Panc1 (cell line): Measurements from ENCODE around the gene MTHFD1L. TPM values are rescaled to one million over a fixed set of nuclear protein-coding genes. Genes with fewer than 3 reads are reported as not detected.

ENCODE experiments used
- ATAC-seq: fragments of 200-7000 bp; cut with Tn5 transposase; 2 replicates; pipeline ENCODE4 v1.9.1; 2020; ENCODE audit warnings: mild to moderate bottlenecking, moderate library complexity
- BruUV-seq: library from RNA; stranded (reverse); fragments of 400-500 nt; replicated peaks from 2 replicates; lab custom pipeline; 2021; lab: Mats Ljungman, UMichigan
- CTCF ChIA-PET: fragments of 300-600 bp; sonication (Branson Sonifier 250); formaldehyde crosslinking; loops from one replicate; lab custom pipeline; 2022; ENCODE audit warnings: antibody characterized with exemption; lab: Charles Lee
- POLR2A ChIA-PET: fragments of 300-600 bp; sonication (Branson Sonifier 250); formaldehyde crosslinking; loops from one replicate; lab custom pipeline; 2022; ENCODE audit warnings: antibody characterized with exemption; lab: Charles Lee
- DNase-seq: peaks from one replicate; pipeline ENCODE4 v3.0.0-alpha.2; 2010; ENCODE audit warnings: low read depth, low spot score
- H3K27ac ChIP-seq: 2 replicates; pipeline ENCODE4 v1.5.1; 2011; ENCODE audit warnings: mild to moderate bottlenecking, low read length, inconsistent platforms
- H3K27me3 ChIP-seq: fragments of 200-500 bp; sonication (Bioruptor generic); 2 replicates; pipeline ENCODE4 v1.6.0; 2014; ENCODE audit warnings: low read length, inconsistent platforms; ENCODE audit not compliant: control insufficient read depth, insufficient read depth
- H3K36me3 ChIP-seq: fragments of 200-500 bp; sonication (Bioruptor generic); 2 replicates; pipeline ENCODE4 v1.5.1; 2014; ENCODE audit warnings: inconsistent platforms, mild to moderate bottlenecking, low read length, moderate library complexity; ENCODE audit not compliant: control insufficient read depth, insufficient read depth
- H3K4me1 ChIP-seq: 2 replicates; pipeline ENCODE4 v1.5.1; 2011; ENCODE audit warnings: inconsistent platforms, mild to moderate bottlenecking, low read length, moderate library complexity; ENCODE audit not compliant: control insufficient read depth, insufficient read depth
- H3K4me3 ChIP-seq, 2 experiments: 2 replicates each; pipeline ENCODE4 v1.5.1; 2011 to 2012; ENCODE audit warnings: low read depth in 2 of 2, low read length in 2 of 2, mild to moderate bottlenecking in 2 of 2, inconsistent platforms in 1 of 2, moderate library complexity in 1 of 2
- H3K9me3 ChIP-seq: fragments of 200-500 bp; sonication (Bioruptor generic); 2 replicates; pipeline ENCODE4 v1.5.1; 2014; ENCODE audit warnings: low read depth, mild to moderate bottlenecking, inconsistent platforms, low read length, moderate library complexity; ENCODE audit not compliant: control insufficient read depth, insufficient read depth
- POLR2AphosphoS5 ChIP-seq: IDR thresholded peaks from 2 replicates; pipeline ENCODE4 v1.6.1; 2012; ENCODE audit warnings: mild to moderate bottlenecking, low read depth, low read length, moderate library complexity
- SIN3A ChIP-seq: IDR thresholded peaks from 2 replicates; pipeline ENCODE4 v1.6.1; 2012; ENCODE audit warnings: low read depth, mild to moderate bottlenecking, low read length, moderate library complexity, borderline replicate concordance; ENCODE audit not compliant: insufficient read depth
- TCF7L2 ChIP-seq: IDR thresholded peaks from 2 replicates; pipeline ENCODE4 v1.6.1; 2011; ENCODE audit warnings: mild to moderate bottlenecking, low read depth, low read length, inconsistent platforms
- in situ Hi-C: cut with HindIII; loops from 2 replicates; pipeline ENCODE4 v1.10.0; 2016; ENCODE audit warnings: low sequenced_read_pairs, low pct_unique_long_range_greater_than_20kb
- intact Hi-C: fragments of 100-400 bp; cut with micrococcal nuclease; formaldehyde crosslinking; loops from one replicate; pipeline ENCODE4 v1.10.0; 2022; ENCODE audit not compliant: unreplicated experiment
- total RNA-seq: library from RNA; stranded (reverse); gene quantifications from one replicate; pipeline ENCODE4 v1.2.1, GENCODE V29; 2021; ENCODE audit not compliant: unreplicated experiment
- TF ChIP-seq, protein P1 (sequence below), 2 experiments: IDR thresholded peaks; 2 replicates each; pipeline ENCODE4 v1.6.1; 2011 to 2012; ENCODE audit warnings: low read depth in 2 of 2, control low read depth in 1 of 2, low read length in 1 of 2, mild to moderate bottlenecking in 1 of 2, moderate library complexity in 1 of 2; ENCODE audit not compliant: insufficient read depth in 1 of 2
- TF ChIP-seq, protein P2 (sequence below): fragments of 450-650 bp; IDR thresholded peaks from 2 replicates; pipeline ENCODE4 v1.5.1; 2017; ENCODE audit warnings: mild to moderate bottlenecking

Gene MTHFD1L
- total RNA-seq, 1 experiment from 2014 or later: 76.2 TPM

DNA sequence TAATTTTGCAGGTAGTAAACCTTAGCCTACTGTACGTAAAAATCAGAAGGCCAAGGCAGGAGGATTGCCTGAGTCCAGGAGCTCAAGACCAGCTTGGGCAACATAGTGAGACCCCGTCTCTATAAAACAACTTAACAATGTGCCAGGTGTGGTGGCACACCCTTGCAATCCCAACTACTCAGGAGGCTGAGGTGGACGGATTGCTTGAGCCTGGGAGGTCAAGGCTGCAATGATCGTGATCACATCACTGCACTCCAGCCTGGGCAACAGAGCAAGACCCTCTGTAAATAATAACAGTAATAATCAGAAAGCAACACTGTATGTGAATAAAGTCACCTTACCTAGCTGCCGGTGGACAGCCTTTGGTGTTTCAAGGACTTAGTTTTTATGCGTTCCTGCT lies 48.9 kb downstream of the MTHFD1L start:
- ChIA-PET CTCF (no interaction called here), POLR2A (no interaction called here)
- Histone ChIP-seq H3K36me3 (peaks cover 7% of the 10 kb centered on the region), H3K4me3 (no peak overlapping the region), H3K27ac (no peak overlapping the region), H3K4me1 (no peaks in the 10 kb centered on the region), H3K27me3 (no peaks in the 10 kb centered on the region), H3K9me3 (no peaks in the 10 kb centered on the region)
- no peak for TF ChIP-seq POLR2AphosphoS5
- TF ChIP-seq, protein P1, sequence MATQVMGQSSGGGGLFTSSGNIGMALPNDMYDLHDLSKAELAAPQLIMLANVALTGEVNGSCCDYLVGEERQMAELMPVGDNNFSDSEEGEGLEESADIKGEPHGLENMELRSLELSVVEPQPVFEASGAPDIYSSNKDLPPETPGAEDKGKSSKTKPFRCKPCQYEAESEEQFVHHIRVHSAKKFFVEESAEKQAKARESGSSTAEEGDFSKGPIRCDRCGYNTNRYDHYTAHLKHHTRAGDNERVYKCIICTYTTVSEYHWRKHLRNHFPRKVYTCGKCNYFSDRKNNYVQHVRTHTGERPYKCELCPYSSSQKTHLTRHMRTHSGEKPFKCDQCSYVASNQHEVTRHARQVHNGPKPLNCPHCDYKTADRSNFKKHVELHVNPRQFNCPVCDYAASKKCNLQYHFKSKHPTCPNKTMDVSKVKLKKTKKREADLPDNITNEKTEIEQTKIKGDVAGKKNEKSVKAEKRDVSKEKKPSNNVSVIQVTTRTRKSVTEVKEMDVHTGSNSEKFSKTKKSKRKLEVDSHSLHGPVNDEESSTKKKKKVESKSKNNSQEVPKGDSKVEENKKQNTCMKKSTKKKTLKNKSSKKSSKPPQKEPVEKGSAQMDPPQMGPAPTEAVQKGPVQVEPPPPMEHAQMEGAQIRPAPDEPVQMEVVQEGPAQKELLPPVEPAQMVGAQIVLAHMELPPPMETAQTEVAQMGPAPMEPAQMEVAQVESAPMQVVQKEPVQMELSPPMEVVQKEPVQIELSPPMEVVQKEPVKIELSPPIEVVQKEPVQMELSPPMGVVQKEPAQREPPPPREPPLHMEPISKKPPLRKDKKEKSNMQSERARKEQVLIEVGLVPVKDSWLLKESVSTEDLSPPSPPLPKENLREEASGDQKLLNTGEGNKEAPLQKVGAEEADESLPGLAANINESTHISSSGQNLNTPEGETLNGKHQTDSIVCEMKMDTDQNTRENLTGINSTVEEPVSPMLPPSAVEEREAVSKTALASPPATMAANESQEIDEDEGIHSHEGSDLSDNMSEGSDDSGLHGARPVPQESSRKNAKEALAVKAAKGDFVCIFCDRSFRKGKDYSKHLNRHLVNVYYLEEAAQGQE (IDR thresholded peaks at IDR 0.05; ENCODE audit: insufficient read depth in 1 of 2, low read depth in 2 of 2, low read length in 1 of 2): no peak
- TF ChIP-seq, protein P2, sequence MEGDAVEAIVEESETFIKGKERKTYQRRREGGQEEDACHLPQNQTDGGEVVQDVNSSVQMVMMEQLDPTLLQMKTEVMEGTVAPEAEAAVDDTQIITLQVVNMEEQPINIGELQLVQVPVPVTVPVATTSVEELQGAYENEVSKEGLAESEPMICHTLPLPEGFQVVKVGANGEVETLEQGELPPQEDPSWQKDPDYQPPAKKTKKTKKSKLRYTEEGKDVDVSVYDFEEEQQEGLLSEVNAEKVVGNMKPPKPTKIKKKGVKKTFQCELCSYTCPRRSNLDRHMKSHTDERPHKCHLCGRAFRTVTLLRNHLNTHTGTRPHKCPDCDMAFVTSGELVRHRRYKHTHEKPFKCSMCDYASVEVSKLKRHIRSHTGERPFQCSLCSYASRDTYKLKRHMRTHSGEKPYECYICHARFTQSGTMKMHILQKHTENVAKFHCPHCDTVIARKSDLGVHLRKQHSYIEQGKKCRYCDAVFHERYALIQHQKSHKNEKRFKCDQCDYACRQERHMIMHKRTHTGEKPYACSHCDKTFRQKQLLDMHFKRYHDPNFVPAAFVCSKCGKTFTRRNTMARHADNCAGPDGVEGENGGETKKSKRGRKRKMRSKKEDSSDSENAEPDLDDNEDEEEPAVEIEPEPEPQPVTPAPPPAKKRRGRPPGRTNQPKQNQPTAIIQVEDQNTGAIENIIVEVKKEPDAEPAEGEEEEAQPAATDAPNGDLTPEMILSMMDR: no peak
- no peak for TF ChIP-seq TCF7L2
- no peak for TF ChIP-seq SIN3A
- intact Hi-C loops: no loop called here
- BruUV-seq: no TSS peak
- in situ Hi-C loops: no loop called here
- no peak for ATAC-seq
- no peak for DNase-seq

DNA sequence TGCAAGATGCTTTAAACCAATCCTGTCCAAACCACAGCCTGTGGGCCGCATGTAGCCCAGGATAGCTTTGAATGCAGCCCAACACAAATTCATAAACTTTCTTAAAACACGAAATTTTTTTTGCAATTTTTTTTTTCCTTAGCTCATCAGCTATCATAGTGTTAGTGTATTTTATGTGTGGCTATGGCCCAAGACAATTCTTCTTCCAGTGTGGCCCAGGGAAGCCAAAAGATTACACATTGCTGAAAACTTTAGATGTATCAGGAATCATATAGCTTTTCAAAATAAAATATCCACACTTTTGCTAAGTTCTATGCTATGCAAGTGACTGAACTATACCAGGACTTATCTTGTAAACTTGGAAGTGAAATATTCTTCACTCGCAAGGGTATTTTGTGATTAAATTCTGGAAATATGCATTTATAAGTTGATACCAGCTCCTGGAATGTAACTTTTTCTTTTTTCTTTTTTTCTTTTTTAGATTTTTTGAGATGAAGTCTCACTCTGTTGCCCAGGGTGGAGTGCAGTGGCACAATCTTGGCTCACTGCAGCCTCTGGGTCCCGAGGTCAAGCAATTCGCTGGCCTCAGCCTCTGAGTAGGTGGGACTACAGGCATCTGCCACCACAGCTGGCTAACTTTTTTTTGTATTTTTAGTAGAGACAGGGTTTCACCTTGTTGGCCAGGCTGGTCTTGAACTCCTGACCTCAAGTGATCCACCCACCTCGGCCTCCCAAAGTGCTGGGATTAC lies 49.8 kb downstream of the MTHFD1L start:
- ATAC-seq (no peak), DNase-seq (no peak)
- no peaks in the 10 kb centered on the region for H3K4me1 ChIP-seq
- BruUV-seq: no TSS peak
- ChIA-PET POLR2A (no interaction called here), CTCF (no interaction called here)
- peaks cover 7% of the 10 kb centered on the region for H3K36me3 ChIP-seq
- no peak overlapping the region for H3K4me3 ChIP-seq
- no peaks in the 10 kb centered on the region for H3K9me3 ChIP-seq
- TF ChIP-seq SIN3A: no peak
- TF ChIP-seq, protein P2: no peak
- TF ChIP-seq, protein P1 (IDR thresholded peaks at IDR 0.05; ENCODE audit: insufficient read depth in 1 of 2, low read depth in 2 of 2, low read length in 1 of 2): no peak
- no peak overlapping the region for H3K27ac ChIP-seq
- H3K27me3 ChIP-seq: no peaks in the 10 kb centered on the region
- in situ Hi-C loops: no loop called here
- intact Hi-C loops: no loop called here
